ENCODE results near the gene FITM1.

The FITM1 gene

GRCh38 chr14:24136684-24137528 is 6.4 kb downstream of the FITM1 start:
- H3K9ac ChIP-seq (ENCODE audit: low read length), result peak overlapping the region; percentile 49
- H3K4me1 ChIP-seq (ENCODE audit: insufficient read depth, low read length), result peaks cover 19% of the 10 kb centered on the region
- H3K36me3 ChIP-seq (ENCODE audit: insufficient read depth, low read length), result peaks cover 27% of the 10 kb centered on the region
- no peaks in the 10 kb centered on the region for H3K9me3 ChIP-seq (ENCODE audit: low read length)
- peak overlapping the region; percentile 99 for H3K27ac ChIP-seq (ENCODE audit: low read depth, low read length)
- H3K27me3 ChIP-seq (ENCODE audit: control insufficient read depth in 1 of 2, insufficient read depth in 2 of 2, low read length in 2 of 2), result no peaks in the 10 kb centered on the region
- peak overlapping the region; percentile 63 to 85 for H3K4me3 ChIP-seq (ENCODE audit: low read depth in 1 of 2, low read length in 2 of 2)

GRCh38 chr14:24137529-24138395 is 7.3 kb downstream of the FITM1 start:
- H3K4me3 ChIP-seq (ENCODE audit: low read depth in 1 of 2, low read length in 2 of 2), result peak overlapping the region in 1 of 2 donors; percentile 63
- peaks cover 27% of the 10 kb centered on the region for H3K36me3 ChIP-seq (ENCODE audit: insufficient read depth, low read length)
- no peak overlapping the region for H3K27ac ChIP-seq (ENCODE audit: low read depth, low read length)
- peaks cover 23% of the 10 kb centered on the region for H3K4me1 ChIP-seq (ENCODE audit: insufficient read depth, low read length)
- H3K9me3 ChIP-seq (ENCODE audit: low read length), result no peaks in the 10 kb centered on the region
- no peaks in the 10 kb centered on the region for H3K27me3 ChIP-seq (ENCODE audit: control insufficient read depth in 1 of 2, insufficient read depth in 2 of 2, low read length in 2 of 2)
- peak overlapping the region; percentile 49 for H3K9ac ChIP-seq (ENCODE audit: low read length)

GRCh38 chr14:24138396-24139271 is 8.2 kb downstream of the FITM1 start:
- Histone ChIP-seq H3K4me3 (ENCODE audit: low read depth in 1 of 2, low read length in 2 of 2) (no peak overlapping the region), H3K9ac (ENCODE audit: low read length) (no peak overlapping the region), H3K36me3 (ENCODE audit: insufficient read depth, low read length) (peaks cover 33% of the 10 kb centered on the region), H3K27me3 (ENCODE audit: control insufficient read depth in 1 of 2, insufficient read depth in 2 of 2, low read length in 2 of 2) (no peaks in the 10 kb centered on the region), H3K27ac (ENCODE audit: low read depth, low read length) (no peak overlapping the region), H3K4me1 (ENCODE audit: insufficient read depth, low read length) (peaks cover 23% of the 10 kb centered on the region), H3K9me3 (ENCODE audit: low read length) (no peaks in the 10 kb centered on the region)

GRCh38 chr14:24139272-24139934 is 8.9 kb downstream of the FITM1 start:
- Histone ChIP-seq H3K4me1 (ENCODE audit: insufficient read depth, low read length) (peaks cover 23% of the 10 kb centered on the region), H3K9ac (ENCODE audit: low read length) (no peak overlapping the region), H3K4me3 (ENCODE audit: low read depth in 1 of 2, low read length in 2 of 2) (no peak overlapping the region), H3K36me3 (ENCODE audit: insufficient read depth, low read length) (peaks cover 40% of the 10 kb centered on the region), H3K27me3 (ENCODE audit: control insufficient read depth in 1 of 2, insufficient read depth in 2 of 2, low read length in 2 of 2) (no peaks in the 10 kb centered on the region), H3K9me3 (ENCODE audit: low read length) (no peaks in the 10 kb centered on the region), H3K27ac (ENCODE audit: low read depth, low read length) (no peak overlapping the region)

GRCh38 chr14:24141097-24141880 is 10.8 kb downstream of the FITM1 start, which contains the start of gene EMC9:
Gene EMC9 (minus strand): TSS chr14:24141591. CDS start chr14:24141304, 287 bp downstream.
- peak within 1 kb of the TSS; percentile 49 for H3K9ac ChIP-seq (ENCODE audit: low read length)
- no peaks in the 10 kb centered on the region for H3K27me3 ChIP-seq (ENCODE audit: control insufficient read depth in 1 of 2, insufficient read depth in 2 of 2, low read length in 2 of 2)
- H3K4me1 ChIP-seq (ENCODE audit: insufficient read depth, low read length), result peaks cover 28% of the 10 kb centered on the region
- peaks cover 40% of the 10 kb centered on the region for H3K36me3 ChIP-seq (ENCODE audit: insufficient read depth, low read length)
- peak within 1 kb of the TSS; percentile 96 for H3K27ac ChIP-seq (ENCODE audit: low read depth, low read length)
- H3K4me3 ChIP-seq (ENCODE audit: low read depth in 1 of 2, low read length in 2 of 2), result peak within 1 kb of the TSS; percentile 76 to 85
- H3K9me3 ChIP-seq (ENCODE audit: low read length), result no peaks in the 10 kb centered on the region

GRCh38 chr14:24143511-24143910 is 13.1 kb downstream of the FITM1 start:
- H3K4me1 ChIP-seq (ENCODE audit: insufficient read depth, low read length), result peaks cover 24% of the 10 kb centered on the region
- no peaks in the 10 kb centered on the region for H3K9me3 ChIP-seq (ENCODE audit: low read length)
- H3K27ac ChIP-seq (ENCODE audit: low read depth, low read length), result no peak overlapping the region
- peaks cover 26% of the 10 kb centered on the region for H3K36me3 ChIP-seq (ENCODE audit: insufficient read depth, low read length)
- no peak overlapping the region for H3K4me3 ChIP-seq (ENCODE audit: low read depth in 1 of 2, low read length in 2 of 2)
- no peak overlapping the region for H3K9ac ChIP-seq (ENCODE audit: low read length)
- no peaks in the 10 kb centered on the region for H3K27me3 ChIP-seq (ENCODE audit: control insufficient read depth in 1 of 2, insufficient read depth in 2 of 2, low read length in 2 of 2)

GRCh38 chr14:24144451-24144850 is 14.0 kb downstream of the FITM1 start:
- no peak overlapping the region for H3K9ac ChIP-seq (ENCODE audit: low read length)
- no peaks in the 10 kb centered on the region for H3K27me3 ChIP-seq (ENCODE audit: control insufficient read depth in 1 of 2, insufficient read depth in 2 of 2, low read length in 2 of 2)
- no peak overlapping the region for H3K4me3 ChIP-seq (ENCODE audit: low read depth in 1 of 2, low read length in 2 of 2)
- H3K9me3 ChIP-seq (ENCODE audit: low read length), result no peaks in the 10 kb centered on the region
- H3K27ac ChIP-seq (ENCODE audit: low read depth, low read length), result no peak overlapping the region
- H3K4me1 ChIP-seq (ENCODE audit: insufficient read depth, low read length), result peaks cover 33% of the 10 kb centered on the region
- H3K36me3 ChIP-seq (ENCODE audit: insufficient read depth, low read length), result peaks cover 22% of the 10 kb centered on the region

GRCh38 chr14:24145219-24145618 is 14.8 kb downstream of the FITM1 start:
- Histone ChIP-seq H3K27ac (ENCODE audit: low read depth, low read length) (no peak overlapping the region), H3K9ac (ENCODE audit: low read length) (no peak overlapping the region), H3K4me3 (ENCODE audit: low read depth in 1 of 2, low read length in 2 of 2) (peak overlapping the region in 1 of 2 donors; percentile 88), H3K27me3 (ENCODE audit: control insufficient read depth in 1 of 2, insufficient read depth in 2 of 2, low read length in 2 of 2) (no peaks in the 10 kb centered on the region), H3K9me3 (ENCODE audit: low read length) (no peaks in the 10 kb centered on the region), H3K4me1 (ENCODE audit: insufficient read depth, low read length) (peaks cover 36% of the 10 kb centered on the region), H3K36me3 (ENCODE audit: insufficient read depth, low read length) (peaks cover 25% of the 10 kb centered on the region)

- no peaks in the 10 kb centered on the region for H3K9me3 ChIP-seq (ENCODE audit: low read length)
- H3K27me3 ChIP-seq (ENCODE audit: control insufficient read depth in 1 of 2, insufficient read depth in 2 of 2, low read length in 2 of 2), result no peaks in the 10 kb centered on the region
- peak overlapping the region; percentile 99 for H3K27ac ChIP-seq (ENCODE audit: low read depth, low read length)
- H3K9ac ChIP-seq (ENCODE audit: low read length), result peak overlapping the region; percentile 83
- H3K4me1 ChIP-seq (ENCODE audit: insufficient read depth, low read length), result peaks cover 36% of the 10 kb centered on the region
- peaks cover 30% of the 10 kb centered on the region for H3K36me3 ChIP-seq (ENCODE audit: insufficient read depth, low read length)
- H3K4me3 ChIP-seq (ENCODE audit: low read depth in 1 of 2, low read length in 2 of 2), result peak overlapping the region; percentile 14 to 88
These were observed 15.4 kb downstream of the FITM1 start for GRCh38 chr14:24145690-24146452.

Measured in muscle layer of colon (tissue), 2 donors.